Epidermal melanocyte (primary cell): ENCODE measurements around the gene GPC2.

Experiments used
- DNase-seq: peaks from one replicate; pipeline ENCODE4 v3.0.0; 2011; ENCODE audit warnings: low spot score; ENCODE audit not compliant: insufficient read length

Gene GPC2

GRCh38 chr7:100170101-100170897, 6.9 kb downstream of the GPC2 start:
- no peak for DNase-seq

- no peak for DNase-seq
Measured at GRCh38 chr7:100169147-100169850, 7.9 kb downstream of the GPC2 start.

- DNase-seq = no peak
Measured at GRCh38 chr7:100167912-100168323, 9.3 kb downstream of the GPC2 start.

- DNase-seq = no peak
Measured at GRCh38 chr7:100166970-100167911, 9.9 kb downstream of the GPC2 start.

- DNase-seq = no peak
Measured at GRCh38 chr7:100166317-100166940, 10.8 kb downstream of the GPC2 start.

GRCh38 chr7:100163871-100164270, 13.3 kb downstream of the GPC2 start:
- DNase-seq = no peak

- no peak for DNase-seq
Measured at GRCh38 chr7:100163006-100163531, 14.1 kb downstream of the GPC2 start.

GRCh38 chr7:100160067-100160466, 17.1 kb downstream of the GPC2 start:
- DNase-seq = no peak

GRCh38 chr7:100159099-100159623, 18.0 kb downstream of the GPC2 start:
- no peak for DNase-seq

GRCh38 chr7:100158229-100159098, 18.7 kb downstream of the GPC2 start, which contains the start of gene TRAPPC14:
Gene TRAPPC14, minus strand, starts transcription at chr7:100158723. Its CDS starts 224 bp downstream, at chr7:100158499.
- peak; percentile 99 for DNase-seq

- no peak for DNase-seq
Measured at GRCh38 chr7:100157334-100158228, 19.6 kb downstream of the GPC2 start.

GRCh38 chr7:100157069-100157333, 20.2 kb downstream of the GPC2 start:
- no peak for DNase-seq

- DNase-seq = no peak
Measured at GRCh38 chr7:100156331-100157068, 20.7 kb downstream of the GPC2 start.

GRCh38 chr7:100155553-100156317, 21.4 kb downstream of the GPC2 start:
- DNase-seq = no peak

GRCh38 chr7:100154651-100155491, 22.3 kb downstream of the GPC2 start:
- DNase-seq = no peak

- no peak for DNase-seq
Measured at GRCh38 chr7:100153708-100154535, 23.3 kb downstream of the GPC2 start.
